IMR-90 (cell line): Measurements from ENCODE around the gene GTPBP8. TPM values are rescaled to one million over a fixed set of nuclear protein-coding genes. Genes with fewer than 3 reads are reported as not detected.
"Not testable (repeated sequence)": the region's sequence is repeated elsewhere in the genome, so short reads cannot be mapped to it uniquely, and the experiment has no call there.

Experiments
- ATAC-seq: fragments of 200-7000 bp; cut with Tn5 transposase; 2 replicates; pipeline ENCODE4 v1.9.1; 2020; ENCODE audit warnings: low read depth, mild to moderate bottlenecking, moderate library complexity
- BruUV-seq: library from RNA; stranded (reverse); fragments of 400-500 nt; replicated peaks from 2 replicates; lab custom pipeline; 2021; lab: Mats Ljungman, UMichigan
- CTCF ChIA-PET: fragments of 300-600 bp; formaldehyde crosslinking; extraction: SDS; loops from one replicate; lab custom pipeline; 2021; ENCODE audit warnings: antibody characterized with exemption; lab: Yijun Ruan, JAX
- POLR2A ChIA-PET: fragments of 300-600 bp; sonication (Branson Sonifier 250); formaldehyde crosslinking; loops from one replicate; lab custom pipeline; 2022; ENCODE audit warnings: antibody characterized with exemption; ENCODE audit not compliant: unreplicated experiment; lab: Charles Lee
- DNase-seq: peaks from one replicate; pipeline ENCODE4 v3.0.0; 2013
- H2AFZ ChIP-seq: replicated peaks from 2 replicates; pipeline ENCODE3; 2013; ENCODE audit warnings: low read length, mild to moderate bottlenecking; ENCODE audit not compliant: poor library complexity
- H2AK5ac ChIP-seq: 2 replicates; pipeline ENCODE4 v1.6.1; 2013; ENCODE audit warnings: low read depth, low read length, inconsistent platforms
- H2AK9ac ChIP-seq: replicated peaks from 2 replicates; pipeline ENCODE3; 2013; ENCODE audit warnings: mild to moderate bottlenecking, low read depth, low read length, moderate library complexity; ENCODE audit not compliant: poor library complexity
- H2BK120ac ChIP-seq: 2 replicates; pipeline ENCODE4 v1.6.1; 2013; ENCODE audit warnings: low read depth, low read length, inconsistent platforms
- H2BK15ac ChIP-seq: 3 replicates; pipeline ENCODE4 v1.6.1; 2013; ENCODE audit warnings: low read depth, low read length, inconsistent platforms
- H2BK20ac ChIP-seq: 2 replicates; pipeline ENCODE4 v1.6.1; 2013; ENCODE audit warnings: low read depth, mild to moderate bottlenecking, inconsistent platforms, low read length, moderate library complexity
- H2BK5ac ChIP-seq: 2 replicates; pipeline ENCODE4 v1.6.1; 2013; ENCODE audit warnings: mild to moderate bottlenecking, low read depth, low read length, inconsistent platforms; ENCODE audit not compliant: poor library complexity, severe bottlenecking
- H3K14ac ChIP-seq: replicated peaks from 2 replicates; pipeline ENCODE4 v1.6.1; 2013; ENCODE audit warnings: low read depth, low read length, inconsistent platforms
- H3K18ac ChIP-seq: 2 replicates; pipeline ENCODE4 v1.6.1; 2013; ENCODE audit warnings: low read depth, low read length, control low read depth
- H3K23ac ChIP-seq: 2 replicates; pipeline ENCODE4 v1.6.1; 2013; ENCODE audit warnings: low read depth, low read length, inconsistent platforms
- H3K27ac ChIP-seq: 2 replicates; pipeline ENCODE4 v1.5.1; 2013; ENCODE audit warnings: mild to moderate bottlenecking, control low read depth, low read length; ENCODE audit not compliant: insufficient read depth
- H3K27me3 ChIP-seq: 2 replicates; pipeline ENCODE4 v1.6.1; 2013; ENCODE audit warnings: low read length; ENCODE audit not compliant: control insufficient read depth, insufficient read depth
- H3K36me3 ChIP-seq: 2 replicates; pipeline ENCODE4 v1.6.1; 2013; ENCODE audit warnings: low read length, mixed read lengths; ENCODE audit not compliant: control insufficient read depth, insufficient read depth
- H3K4ac ChIP-seq: 2 replicates; pipeline ENCODE4 v1.6.1; 2013; ENCODE audit warnings: low read depth, low read length, inconsistent platforms
- H3K4me1 ChIP-seq: 2 replicates; pipeline ENCODE4 v1.6.1; 2013; ENCODE audit warnings: low read length, mixed read lengths; ENCODE audit not compliant: control insufficient read depth, insufficient read depth
- H3K4me2 ChIP-seq: 2 replicates; pipeline ENCODE4 v1.6.1; 2013; ENCODE audit warnings: low read depth, mild to moderate bottlenecking, control low read depth, low read length, moderate library complexity
- H3K4me3 ChIP-seq: 2 replicates; pipeline ENCODE4 v1.5.1; 2013; ENCODE audit warnings: low read depth, mild to moderate bottlenecking, control low read depth, low read length, moderate library complexity; ENCODE audit not compliant: insufficient read depth
- H3K56ac ChIP-seq: 2 replicates; pipeline ENCODE4 v1.6.1; 2013; ENCODE audit warnings: low read length, inconsistent platforms; ENCODE audit not compliant: insufficient read depth; ENCODE audit errors: extremely low read depth
- H3K79me1 ChIP-seq, 2 experiments: 2 replicates each; pipeline ENCODE4 v1.6.1; 2013; ENCODE audit warnings: low read length in 2 of 2, inconsistent platforms in 1 of 2, low read depth in 1 of 2
- H3K9ac ChIP-seq: 2 replicates; pipeline ENCODE4 v1.6.1; 2013; ENCODE audit warnings: low read depth, low read length, control low read depth
- H3K9me1 ChIP-seq: 2 replicates; pipeline ENCODE4 v1.6.1; 2013; ENCODE audit warnings: low read length, inconsistent platforms; ENCODE audit not compliant: insufficient read depth
- H3K9me3 ChIP-seq: 2 replicates; pipeline ENCODE4 v1.6.1; 2013; ENCODE audit warnings: low read length; ENCODE audit not compliant: control insufficient read depth, insufficient read depth
- H4K20me1 ChIP-seq: 2 replicates; pipeline ENCODE4 v1.6.1; 2013; ENCODE audit warnings: low read length, inconsistent platforms; ENCODE audit not compliant: insufficient read depth
- H4K5ac ChIP-seq: 2 replicates; pipeline ENCODE4 v1.6.1; 2013; ENCODE audit warnings: mild to moderate bottlenecking, low read depth, low read length, control low read depth
- H4K8ac ChIP-seq, 2 experiments: 2 replicates each; pipeline ENCODE4 v1.6.1; 2013; ENCODE audit warnings: low read depth in 2 of 2, low read length in 2 of 2, control low read depth in 1 of 2, inconsistent platforms in 1 of 2
- H4K91ac ChIP-seq: 2 replicates; pipeline ENCODE4 v1.6.1; 2013; ENCODE audit warnings: low read depth, low read length, inconsistent platforms; ENCODE audit not compliant: insufficient read depth
- WGBS, 2 experiments: methylation state at CpG; one replicate each; pipeline versions ENCODE4 v1.1.5 to v1.1.7; 2013; ENCODE audit warnings: missing lambda C conversion rate in 2 of 2; ENCODE audit not compliant: insufficient read length in 1 of 2; ENCODE audit errors: extremely low coverage in 2 of 2; 5-methylcytosine and 5-hydroxymethylcytosine counted together
- dilution Hi-C: fragments of 300-500 bp; cut with HindIII; formaldehyde crosslinking; loops from one replicate; pipeline ENCODE4 v1.14.3; 2018; ENCODE audit warnings: low sequenced_read_pairs; ENCODE audit not compliant: unreplicated experiment
- in situ Hi-C: fragments of 300-500 bp; cut with MboI; formaldehyde crosslinking; loops from 3 replicates; pipeline ENCODE4 v1.14.3; 2019; ENCODE audit warnings: low sequenced_read_pairs, inconsistent platforms, mixed read lengths
- intact Hi-C: fragments of 100-400 bp; cut with micrococcal nuclease; formaldehyde crosslinking; loops from 2 replicates; pipeline ENCODE4 v1.10.0; 2022
- polyA plus RNA-seq, 3 experiments: library from polyadenylated mRNA; depleted of rRNA; stranded (reverse); fragments of >200 nt; gene quantifications; 2 replicates each; pipeline ENCODE4 v1.2.3, GENCODE V29; 2012; ENCODE audit warnings: low replicate concordance in 1 of 3
- total RNA-seq: library from RNA; depleted of rRNA; stranded (reverse); fragments of >200 nt; gene quantifications from 2 replicates; pipeline ENCODE4 v1.2.3, GENCODE V29; 2012

GTPBP8 gene
- total and polyA plus RNA-seq, 2 of the 4 experiments (the other 2 are of a cell fraction): 15.4 to 23.9 TPM

DNA sequence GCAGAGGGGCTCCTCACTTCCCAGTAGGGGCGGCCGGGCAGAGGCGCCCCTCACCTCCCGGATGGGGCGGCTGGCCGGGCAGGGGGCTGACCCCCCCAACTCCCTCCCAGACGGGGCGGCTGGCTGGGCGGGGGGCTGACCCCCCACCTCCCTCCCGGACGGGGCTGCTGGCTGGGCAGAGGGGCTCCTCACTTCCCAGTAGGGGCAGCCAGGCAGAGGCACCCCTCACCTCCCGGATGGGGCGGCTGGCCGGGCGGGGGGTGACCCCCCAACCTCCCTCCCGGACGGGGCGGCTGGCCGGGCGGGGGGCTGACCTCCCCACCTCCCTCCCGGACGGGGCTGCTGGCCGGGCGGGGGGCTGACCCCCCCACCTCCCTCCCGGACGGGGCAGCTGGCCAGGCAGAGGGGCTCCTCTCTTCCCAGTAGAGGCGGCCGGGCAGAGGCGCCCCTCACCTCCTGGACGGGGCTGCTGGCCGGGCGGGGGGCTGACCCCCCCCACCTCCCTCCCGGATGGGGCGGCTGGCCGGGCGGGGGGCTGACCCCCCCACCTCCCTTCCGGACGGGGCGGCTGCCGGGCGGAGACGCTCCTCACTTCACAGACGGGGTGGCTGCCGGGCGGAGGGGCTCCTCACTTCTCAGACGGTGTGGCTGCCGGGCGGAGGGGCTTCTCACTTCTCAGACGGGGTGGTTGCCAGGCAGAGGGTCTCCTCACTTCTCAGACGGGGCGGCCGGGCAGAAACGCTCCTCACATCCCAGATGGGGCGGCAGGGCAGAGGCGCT, 55.6 kb downstream of the GTPBP8 start:
- dilution Hi-C loops, H4K91ac ChIP-seq, H2BK15ac ChIP-seq, H3K23ac ChIP-seq, H3K4ac ChIP-seq, H3K9me1 ChIP-seq, H2BK20ac ChIP-seq, H3K4me3 ChIP-seq, BruUV-seq, H3K4me1 ChIP-seq, H3K9me3 ChIP-seq, DNase-seq, H3K4me2 ChIP-seq, in situ Hi-C loops, H3K18ac ChIP-seq, H2BK120ac ChIP-seq, H4K8ac ChIP-seq, H2BK5ac ChIP-seq, H3K14ac ChIP-seq, POLR2A ChIA-PET, CTCF ChIA-PET, H2AFZ ChIP-seq, ATAC-seq, H3K56ac ChIP-seq, H3K36me3 ChIP-seq, intact Hi-C loops, H4K5ac ChIP-seq, H2AK5ac ChIP-seq, H4K20me1 ChIP-seq, H3K27ac ChIP-seq, H3K9ac ChIP-seq, H2AK9ac ChIP-seq, H3K79me1 ChIP-seq: not testable (repeated sequence)
- peaks cover 15% of the 10 kb centered on the region for H3K27me3 ChIP-seq
- WGBS, 2 experiments: 100% methylated on average over 1 of the region's 55 CpGs; no CpG with 5 or more reads in 1 of the 2 experiments
